ENCODE data around the gene NEK4. TPM values are rescaled to one million over a fixed set of nuclear protein-coding genes. Genes with fewer than 3 reads are reported as not detected.

NEK4 gene
- total and polyA plus RNA-seq, 10 of the 15 experiments (the other 5 are each of a cell fraction or from before 2014, with no cell fraction given): 7.0 to 29.1 (median 16.4) TPM

DNA sequence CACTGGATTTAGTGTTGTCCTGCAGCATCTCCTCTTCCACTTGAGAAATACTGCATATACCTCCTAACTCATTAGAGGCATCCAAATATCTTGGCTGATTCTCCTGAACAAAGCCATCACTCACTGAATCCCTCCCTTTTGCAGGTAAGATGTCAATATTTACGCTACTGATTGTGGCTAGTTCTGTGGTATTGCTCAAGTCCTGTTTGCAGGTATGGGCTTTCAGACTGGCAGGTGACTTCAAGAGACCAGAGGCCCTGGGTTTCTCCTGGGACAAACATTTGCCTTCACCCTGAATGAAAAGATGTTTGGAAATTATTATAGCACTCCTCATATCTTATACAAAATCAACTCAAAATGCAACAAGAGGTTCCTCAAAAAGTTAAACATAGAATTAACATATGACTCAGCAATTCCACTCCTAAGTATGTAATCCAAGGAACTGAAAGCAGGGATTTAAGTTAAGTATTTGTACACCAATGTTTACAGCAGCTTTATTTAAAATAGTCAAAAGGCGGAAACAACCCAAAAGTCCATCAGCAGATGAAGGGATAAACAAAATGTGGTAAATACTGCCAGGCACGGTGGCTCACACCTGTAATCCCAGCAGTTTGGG lies 18.6 kb downstream of the NEK4 start (continued):
- TF ChIP-seq, protein P1, sequence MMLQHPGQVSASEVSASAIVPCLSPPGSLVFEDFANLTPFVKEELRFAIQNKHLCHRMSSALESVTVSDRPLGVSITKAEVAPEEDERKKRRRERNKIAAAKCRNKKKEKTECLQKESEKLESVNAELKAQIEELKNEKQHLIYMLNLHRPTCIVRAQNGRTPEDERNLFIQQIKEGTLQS (IDR thresholded peaks at IDR 0.05; ENCODE audit: borderline replicate concordance, extremely low read depth, low read depth, low read length): no peak

GRCh38 chr3:52743721-52744120 lies 27.0 kb downstream of the NEK4 start:
- ATAC-seq (no peak), FAIRE-seq (no peak), DNase-seq (ENCODE audit: low read depth, low spot score) (no peak)
- ChIA-PET POLR2A (no interaction called here), RAD21 (ENCODE audit: unreplicated experiment) (interaction anchor here (0.9 to 2.3 kb wide), 5 partner anchors 47 to 330 kb away, joined by 3 to 6 read pairs (median 5); no protein-coding TSS in a partner anchor), SMC1A (ENCODE audit: uncharacterized antibody, unreplicated experiment) (interaction anchor here (0.9 to 1.1 kb wide), 5 partner anchors 13 to 327 kb away, joined by 3 to 4 read pairs (median 3); no protein-coding TSS in a partner anchor), CTCF (interaction anchor here (0.6 to 3.5 kb wide), 12 partner anchors 10 to 912 kb away, joined by 3 to 16 read pairs (median 4); no protein-coding TSS in a partner anchor)
- BruUV-seq (replicated peaks): no TSS peak
- H3K27ac ChIP-seq (ENCODE audit: control insufficient read depth, insufficient read depth): no peak overlapping the region
- H2AFZ ChIP-seq (ENCODE audit: control insufficient read depth, low read depth, low read length): no peak overlapping the region
- 59% methylated on average over 2 of the region's 2 CpGs for WGBS (ENCODE audit: insufficient coverage, insufficient replicate concordance, low lambda C conversion rate, missing lambda C conversion rate)
- no peaks in the 10 kb centered on the region for H3K4me1 ChIP-seq (ENCODE audit: control insufficient read depth, insufficient read depth, low read length)
- no peaks in the 10 kb centered on the region for H4K20me1 ChIP-seq (ENCODE audit: control insufficient read depth, insufficient read depth)
- H3K9me3 ChIP-seq (replicated peaks; ENCODE audit: control insufficient read depth, insufficient read depth, low read length): no peaks in the 10 kb centered on the region
- no peaks in the 10 kb centered on the region for H3K27me3 ChIP-seq (replicated peaks in 1 of 2; ENCODE audit: control insufficient read depth in 2 of 2, insufficient read depth in 2 of 2, low read length in 1 of 2)
- peaks cover 0 to 17% of the 10 kb centered on the region in 2 experiments; a peak in 2 of 4 replicates for H3K36me3 ChIP-seq (ENCODE audit: control insufficient read depth in 2 of 2, insufficient read depth in 2 of 2, low read length in 1 of 2)
- in situ Hi-C loops (cut with MboI) (no loop called here), intact Hi-C loops (cut with micrococcal nuclease; ENCODE audit: unreplicated experiment) (loop anchor here (2.0 to 5.0 kb wide), 2 partner anchors 149 to 189 kb away; no protein-coding TSS in a partner anchor)
- no peak for TF ChIP-seq IRF5 (IDR thresholded peaks at IDR 0.05; ENCODE audit: borderline replicate concordance)
- TF ChIP-seq ZNF622 (IDR thresholded peaks at IDR 0.05): no peak
- no peak for TF ChIP-seq CBFB (IDR thresholded peaks at IDR 0.05; ENCODE audit: low read depth)
- TF ChIP-seq CBX3 (IDR thresholded peaks at IDR 0.05; ENCODE audit: borderline replicate concordance, low read depth): no peak
- TF ChIP-seq NR2F1 (conservative IDR thresholded peaks at IDR 0.05): no peak
- TF ChIP-seq YBX1 (IDR thresholded peaks at IDR 0.05): no peak
- TF ChIP-seq EZH2 (IDR thresholded peaks at IDR 0.05; ENCODE audit: borderline replicate concordance, control insufficient read depth, low read depth, low read length): no peak
- TF ChIP-seq ZZZ3 (IDR thresholded peaks at IDR 0.05; ENCODE audit: control insufficient read depth, insufficient read length, low read depth): no peak
- no peak for TF ChIP-seq TAF1 (IDR thresholded peaks at IDR 0.05; ENCODE audit: borderline replicate concordance, low read depth, low read length)
- no peak for TF ChIP-seq TCF3 (IDR thresholded peaks at IDR 0.05; ENCODE audit: borderline replicate concordance, insufficient read depth, low read depth, low read length)
- H3K4me3 ChIP-seq: no peak overlapping the region
- no peak overlapping the region for H3K9ac ChIP-seq (ENCODE audit: control insufficient read depth, insufficient read depth, low read length)
- no peak overlapping the region for H3K4me2 ChIP-seq (ENCODE audit: control insufficient read depth, insufficient read depth)
- H3K79me2 ChIP-seq (ENCODE audit: control insufficient read depth, insufficient read depth, low read length): no peaks in the 10 kb centered on the region

Measured in GM12878 (cell line).